Activated CD4-positive, alpha-beta T cell treated with anti-CD3 and anti-CD28 coated beads, Interleukin-2, amount 50 U/mL, for 24 hours (primary cell): Measurements from ENCODE around the gene CLTCL1.
"Not testable (repeated sequence)": the region's sequence is repeated elsewhere in the genome, so short reads cannot be mapped to it uniquely, and the experiment has no call there.

ENCODE experiments used
- DNase-seq, 2 donors: peaks; one replicate each; pipeline ENCODE4 v3.0.0-alpha.2; 2020; ENCODE audit warnings: low read depth in 1 of 2, low spot score in 1 of 2

The CLTCL1 gene

GRCh38 chr22:19176732-19177131 lies 114.8 kb downstream of the CLTCL1 start:
- no peak for DNase-seq

DNA sequence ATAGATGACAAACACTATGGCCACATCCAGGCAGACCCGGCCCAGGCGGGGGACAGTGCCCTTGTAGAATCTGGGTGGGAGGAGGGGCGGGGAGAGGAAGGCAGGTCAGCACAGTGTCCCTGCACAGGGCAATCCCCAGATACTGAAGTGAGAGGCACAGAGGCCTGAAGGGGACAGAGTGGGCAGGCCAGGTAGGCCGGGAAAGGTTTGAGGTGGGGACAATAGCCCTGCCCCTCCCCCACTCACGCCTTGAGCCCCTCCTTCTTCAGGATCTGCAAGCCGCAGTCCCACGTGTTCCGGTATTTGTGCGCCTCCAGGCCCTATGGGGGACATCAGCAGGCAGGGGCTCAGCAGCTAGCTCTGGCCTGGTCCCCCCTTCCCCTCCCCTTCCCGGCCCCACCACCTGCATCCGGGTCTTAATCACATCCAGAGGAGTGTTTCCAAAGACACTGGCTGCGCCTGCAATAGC lies 115.3 kb downstream of the CLTCL1 start:
- DNase-seq, result no peak

DNA sequence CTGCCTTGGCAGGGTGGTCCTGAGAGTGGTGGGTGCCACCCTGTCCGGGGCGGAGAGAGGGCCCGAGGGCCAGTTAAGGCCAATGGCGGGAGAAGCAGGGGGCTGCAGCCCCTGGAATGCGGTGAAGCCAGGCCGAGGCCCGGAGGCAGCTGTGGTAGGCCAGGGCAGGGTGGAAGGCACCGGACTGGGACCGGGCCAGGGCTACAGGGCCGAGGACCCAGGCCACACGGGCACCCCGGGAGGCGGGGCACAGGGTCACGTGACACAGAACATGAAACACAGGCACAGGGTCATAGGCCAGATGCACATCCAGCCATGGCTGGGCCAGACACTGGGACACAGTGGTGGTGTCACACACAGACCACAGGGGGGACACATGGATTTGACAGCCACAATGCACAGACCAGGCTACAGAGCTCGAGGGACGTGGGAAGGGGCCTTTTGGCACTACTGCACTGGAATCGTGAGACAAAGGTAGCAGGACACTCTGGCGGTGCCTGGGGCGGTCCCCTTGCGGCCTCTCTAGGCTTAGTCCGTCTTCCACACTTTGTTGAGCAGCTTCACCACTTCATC lies 115.8 kb downstream of the CLTCL1 start:
- DNase-seq, result no peak

DNA sequence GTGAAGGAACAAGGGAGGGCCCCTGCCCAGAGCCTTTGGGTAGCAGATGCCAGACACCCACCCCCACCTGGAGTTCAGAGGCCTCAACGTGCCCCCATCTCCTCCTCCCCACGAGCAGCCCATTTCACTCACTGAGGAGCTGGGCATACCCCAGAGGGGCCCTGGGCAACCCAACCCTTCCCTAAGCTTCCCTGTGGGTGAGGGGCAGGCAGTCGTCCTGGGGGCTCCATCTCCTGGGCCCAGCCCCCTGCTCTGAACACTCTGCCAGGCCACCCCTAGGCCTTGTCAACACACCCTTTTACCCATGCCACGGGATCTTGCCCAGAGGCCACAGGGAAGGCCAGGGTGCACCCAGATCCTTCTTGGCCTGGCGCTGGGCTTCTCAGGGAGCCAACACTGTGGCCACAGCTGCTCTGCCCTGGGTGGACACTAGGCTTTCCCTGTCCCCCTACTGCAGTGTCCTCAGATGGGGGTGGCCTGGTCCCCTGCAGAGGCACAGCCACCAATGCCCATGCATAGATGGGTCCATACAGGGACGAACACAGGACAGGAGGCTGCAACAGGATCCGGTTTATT lies 116.4 kb downstream of the CLTCL1 start:
- DNase-seq, result no peak

DNA sequence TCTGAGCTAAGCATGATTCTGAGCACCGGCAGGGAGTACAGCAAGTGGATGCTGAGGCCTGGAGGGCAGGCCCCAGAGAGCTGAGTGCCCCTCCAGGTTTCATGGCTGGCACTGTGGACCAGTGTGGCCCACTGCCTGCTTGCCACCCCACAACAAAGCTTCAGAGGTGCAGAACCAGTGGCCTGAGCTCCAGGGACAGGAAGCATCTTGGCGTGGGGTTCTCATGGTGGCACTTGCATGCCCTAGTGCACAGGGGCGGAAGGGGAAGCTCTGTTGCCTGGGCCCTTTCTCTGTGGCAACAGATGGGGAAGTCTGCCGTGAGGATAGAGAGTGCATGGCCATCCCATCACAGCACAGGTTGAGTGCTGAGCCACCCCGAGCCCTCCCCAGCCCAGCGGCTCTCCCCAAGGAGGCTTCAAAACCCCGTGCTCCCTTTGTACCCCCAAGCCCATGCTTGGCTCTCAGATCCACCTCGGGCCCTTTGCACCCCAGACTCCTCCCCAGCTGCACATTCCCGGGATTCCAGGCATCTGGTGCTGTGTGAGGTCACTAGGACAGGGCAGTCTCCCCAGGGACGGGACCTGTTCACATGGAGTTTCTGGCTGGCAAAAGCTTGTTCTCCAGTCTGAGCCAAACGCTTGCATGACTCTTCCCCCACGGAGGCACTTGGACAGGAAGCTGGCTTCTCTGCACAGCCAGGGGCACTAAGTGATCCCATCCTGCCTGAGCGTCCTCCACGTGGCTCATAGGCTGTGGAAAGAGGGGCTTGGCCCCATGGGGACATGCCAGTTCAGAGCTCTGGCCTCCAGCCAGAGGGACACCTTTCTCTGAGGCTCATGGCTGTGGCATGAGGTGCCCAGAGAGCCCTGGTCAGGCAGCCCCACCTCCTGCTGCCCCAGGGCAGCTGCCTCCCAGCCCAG lies 117.2 kb downstream of the CLTCL1 start:
- no peak for DNase-seq

DNA sequence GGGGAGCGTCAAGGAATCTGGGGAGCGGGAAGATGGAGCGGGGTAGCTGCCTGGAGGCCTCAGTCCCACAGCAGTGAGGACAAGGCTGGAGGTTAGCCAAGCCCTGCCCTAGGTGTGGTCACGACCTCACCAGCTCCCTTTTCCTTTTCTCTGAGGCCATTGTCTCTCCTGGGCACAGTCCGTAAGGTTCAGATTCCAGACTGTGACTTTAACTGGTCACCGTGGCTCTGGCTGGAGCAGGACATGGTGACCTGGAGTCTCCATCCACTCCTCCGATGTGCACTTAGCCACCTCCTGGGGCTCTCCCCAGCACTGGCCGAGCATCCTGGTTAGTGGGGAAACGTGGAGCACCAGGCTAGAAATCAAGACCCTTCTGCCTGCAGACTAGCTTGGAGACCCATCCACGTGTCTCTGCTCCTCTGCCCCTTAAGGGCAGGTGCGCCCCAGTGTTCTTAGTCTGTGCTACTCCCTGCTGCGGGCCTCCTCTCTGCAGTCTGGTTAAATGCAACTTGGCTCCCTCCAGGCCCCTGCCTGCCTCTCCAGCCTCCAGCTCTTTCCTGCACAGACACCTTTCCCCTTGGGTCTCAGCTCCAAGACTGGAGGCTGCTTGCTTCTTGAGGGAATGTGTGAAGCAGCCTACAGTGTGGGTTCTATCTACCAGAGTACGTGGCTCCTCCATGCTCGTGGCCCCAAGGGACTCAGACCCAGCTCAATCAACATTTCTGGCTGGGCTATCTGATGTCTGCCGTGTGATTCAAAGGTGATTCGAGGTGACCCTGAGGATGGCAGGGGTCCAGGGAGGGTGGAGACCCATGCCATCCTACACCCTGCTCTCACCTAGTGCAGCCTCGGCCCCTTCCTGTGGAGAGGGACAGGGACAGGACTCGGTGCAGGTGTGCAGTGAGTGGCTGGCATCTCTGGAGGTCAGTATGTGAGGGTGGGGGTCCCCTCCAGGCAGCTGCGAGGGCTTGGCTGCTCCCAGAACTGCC lies 118.2 kb downstream of the CLTCL1 start:
- DNase-seq, result no peak

DNA sequence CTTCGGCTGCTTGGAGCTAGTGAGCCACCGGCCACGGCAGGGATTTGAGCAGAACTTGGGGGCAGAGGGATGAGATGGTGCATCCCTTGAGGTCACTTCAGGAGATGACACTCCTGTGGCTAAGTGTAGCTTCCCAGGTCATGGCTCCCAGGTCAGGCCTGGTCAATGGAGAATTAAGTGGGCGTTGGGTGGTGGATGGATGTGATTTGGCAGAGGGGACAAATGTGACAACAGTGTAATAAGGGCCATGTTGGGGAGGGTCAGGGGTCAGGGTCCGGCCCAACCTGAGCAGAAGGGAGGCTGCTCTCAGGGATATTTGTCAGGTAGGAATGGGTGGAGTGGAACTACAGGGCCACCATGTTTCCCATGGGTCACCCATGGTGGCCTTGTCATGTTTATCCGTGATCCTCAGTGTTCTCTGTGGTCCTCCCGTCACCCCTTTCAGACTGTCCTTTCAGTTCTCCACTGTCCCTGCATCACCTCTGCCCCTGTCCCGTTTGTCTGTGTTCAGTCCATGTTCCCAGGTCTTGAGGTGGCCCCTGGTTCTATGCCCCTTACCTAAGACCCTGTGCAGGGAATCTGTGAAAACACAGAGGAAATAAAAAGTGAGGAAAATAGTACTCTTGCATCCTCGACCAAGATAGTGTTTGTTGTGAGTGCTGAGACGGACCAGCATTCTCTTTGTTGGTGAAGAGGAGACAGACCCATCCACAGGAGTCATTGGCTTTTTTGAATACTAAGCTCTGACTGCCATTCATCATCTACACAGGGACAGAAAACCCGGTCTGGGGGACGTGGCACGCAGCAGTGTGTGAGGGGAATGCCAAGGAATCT lies 119.1 kb downstream of the CLTCL1 start:
- no peak for DNase-seq

- DNase-seq, result no peak
Measured at GRCh38 chr22:19169947-19170318, 121.6 kb downstream of the CLTCL1 start.

- no peak for DNase-seq
Measured at GRCh38 chr22:19169002-19169946, 122.2 kb downstream of the CLTCL1 start.

GRCh38 chr22:19168088-19168890 lies 123.2 kb downstream of the CLTCL1 start:
- no peak for DNase-seq

DNA sequence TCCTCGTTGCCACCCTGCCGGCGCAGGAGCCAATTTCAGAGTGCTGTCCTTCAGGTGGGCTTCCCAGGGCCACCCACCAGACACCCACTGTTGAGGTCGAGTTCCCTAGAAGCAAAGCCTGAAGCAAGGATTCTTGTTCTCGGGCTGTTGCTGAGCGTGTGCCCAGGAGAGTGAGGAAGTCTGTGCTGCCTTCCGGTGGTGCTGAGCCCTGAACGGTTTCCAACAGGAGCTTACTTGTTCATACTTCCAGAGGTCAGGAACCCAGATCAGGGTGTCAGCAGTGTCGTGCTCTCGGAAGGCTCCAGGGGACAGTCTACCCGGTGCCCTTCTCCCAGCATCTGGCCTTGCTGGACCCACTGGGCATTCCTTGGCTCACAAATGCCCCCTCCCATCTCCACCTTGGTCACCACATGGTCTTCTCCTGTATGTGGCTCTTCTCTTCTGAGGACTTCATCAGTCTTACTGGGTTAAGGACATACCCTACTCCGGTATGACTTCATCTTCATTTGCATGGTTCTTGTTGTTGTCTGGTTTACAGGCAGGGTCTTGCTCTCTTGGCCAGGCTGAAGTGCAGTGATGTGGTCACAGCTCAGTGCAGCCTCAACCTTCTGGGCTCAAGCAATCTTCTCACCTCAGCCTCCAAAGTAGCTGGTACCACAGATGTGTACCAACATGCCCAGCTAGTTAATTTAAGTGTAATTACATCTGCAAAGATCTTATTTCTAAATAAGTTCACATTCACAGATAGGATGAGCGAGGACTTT lies 124.2 kb downstream of the CLTCL1 start:
- DNase-seq, result no peak

DNA sequence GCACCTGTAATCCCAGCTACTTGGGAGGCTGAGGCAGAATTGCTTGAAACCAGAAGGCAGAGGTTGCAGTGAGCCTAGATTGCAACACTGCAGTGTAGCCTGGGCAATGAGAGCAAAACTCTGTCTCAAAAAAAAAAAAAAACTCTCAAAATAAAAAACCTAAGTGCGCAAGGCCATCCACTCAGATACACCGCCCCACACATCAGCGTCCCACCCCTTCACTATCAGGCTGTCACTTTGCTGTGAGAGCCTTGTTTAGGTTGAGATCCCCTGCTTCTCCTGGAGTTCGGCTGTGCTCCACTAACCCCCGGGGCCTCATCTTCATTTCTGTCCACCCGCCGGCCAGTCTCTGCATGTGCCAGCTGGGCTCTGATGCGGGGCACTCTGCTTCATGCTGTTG lies 125.1 kb downstream of the CLTCL1 start:
- DNase-seq, result no peak

DNA sequence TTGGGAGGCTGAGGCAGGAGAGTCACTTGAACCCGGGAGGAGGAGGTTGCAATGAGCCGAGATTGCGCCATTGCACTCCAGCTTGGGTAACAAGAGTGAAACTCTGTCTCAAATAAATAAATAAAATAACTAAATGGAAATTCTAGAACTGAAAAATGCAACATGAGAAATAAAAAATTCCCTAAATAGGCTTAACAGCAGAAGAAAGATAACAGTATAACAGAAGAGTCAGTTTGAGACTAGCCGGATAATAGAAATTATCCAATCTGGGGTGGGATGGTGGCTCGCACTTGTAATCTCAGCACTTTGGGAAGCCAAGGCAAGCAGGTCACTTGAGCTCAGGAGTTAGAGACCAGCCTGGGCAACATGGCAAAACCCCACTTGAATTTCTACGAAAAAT lies 127.1 kb downstream of the CLTCL1 start:
- no peak for DNase-seq

GRCh38 chr22:19158649-19159048 lies 132.9 kb downstream of the CLTCL1 start:
- not testable (repeated sequence) for DNase-seq

DNA sequence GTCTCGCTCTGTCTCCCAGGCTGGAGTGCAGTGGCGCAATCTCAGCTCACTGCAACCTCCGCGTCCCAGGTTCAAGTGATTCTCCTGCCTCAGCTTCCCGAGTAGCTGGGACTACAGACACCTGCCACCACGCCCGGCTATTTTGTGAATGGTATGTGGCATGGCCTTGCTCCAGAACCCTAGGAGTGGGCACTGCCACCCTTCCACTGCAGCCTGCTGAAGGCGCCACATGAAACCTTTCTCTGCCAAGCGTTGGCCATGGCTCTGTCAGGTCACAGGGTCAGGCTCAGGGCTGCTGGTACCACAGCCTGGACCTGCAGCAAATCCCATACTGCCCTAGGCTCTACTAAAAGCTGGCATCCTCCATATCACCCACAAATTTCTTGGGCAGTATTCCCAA lies 135.4 kb downstream of the CLTCL1 start:
- not testable (repeated sequence) for DNase-seq

DNA sequence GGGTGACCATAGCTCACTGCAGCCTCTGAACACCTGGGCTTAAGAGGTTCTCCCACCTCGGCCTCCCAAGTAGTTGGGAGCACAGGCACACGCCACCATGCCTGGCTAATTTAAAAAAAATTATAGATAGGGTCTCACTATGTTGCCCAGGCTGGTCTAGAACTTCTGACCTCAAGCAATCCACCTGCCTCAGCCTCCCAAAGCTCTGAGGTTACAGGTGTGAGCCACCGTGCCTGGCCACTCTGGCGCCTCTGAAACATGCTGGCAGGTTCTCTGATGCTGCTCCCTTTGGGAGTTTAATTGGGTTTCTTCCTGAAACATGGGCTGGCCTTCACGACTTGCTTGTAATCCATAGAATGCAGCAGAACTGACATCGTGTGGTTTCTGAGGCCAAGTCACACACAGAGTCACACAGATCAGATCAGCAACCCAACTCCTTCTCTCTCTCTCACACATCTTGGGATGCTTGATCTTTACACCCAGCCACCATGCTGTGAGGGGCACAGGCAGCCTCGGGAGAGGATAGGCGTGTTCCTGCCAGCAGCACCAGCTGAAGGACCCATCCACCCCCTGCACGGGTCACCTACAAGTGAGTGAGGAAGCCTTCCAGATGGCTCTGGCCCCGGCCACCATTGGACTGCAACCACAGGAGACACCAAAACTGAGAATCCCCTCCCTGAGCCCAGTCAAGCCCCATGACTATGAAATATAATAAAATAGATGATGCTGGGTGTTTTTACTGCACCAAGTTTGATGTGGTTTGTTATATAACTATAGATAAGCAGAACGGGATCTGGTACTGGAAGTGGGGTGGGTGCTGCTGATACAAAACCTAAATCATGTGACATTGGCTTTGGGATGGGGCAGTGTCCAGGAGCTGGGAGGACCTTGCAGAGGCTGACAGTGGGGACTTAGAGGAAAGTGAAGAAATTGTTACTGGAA lies 138.3 kb downstream of the CLTCL1 start:
- no peak for DNase-seq
